SU-DHL-6 (cell line): ENCODE measurements around the gene GAREM2.

Source experiments
- EZH2phosphoT487 ChIP-seq: fragments of 200-600 bp; sonication (generic), shearing (Covaris generic); conservative IDR thresholded peaks from 2 replicates; pipeline ENCODE4 v1.6.1; 2018; ENCODE audit warnings: mild to moderate bottlenecking, antibody characterized with exemption, low read length, moderate library complexity, mixed read lengths
- TF ChIP-seq, protein P1 (sequence below): fragments of 200-600 bp; sonication (generic); IDR thresholded peaks from one replicate; pipeline ENCODE4 v1.5.1; 2017; ENCODE audit warnings: antibody characterized with exemption, mild to moderate bottlenecking, low read length, moderate library complexity; ENCODE audit not compliant: insufficient read depth, poor library complexity, severe bottlenecking

DNA sequence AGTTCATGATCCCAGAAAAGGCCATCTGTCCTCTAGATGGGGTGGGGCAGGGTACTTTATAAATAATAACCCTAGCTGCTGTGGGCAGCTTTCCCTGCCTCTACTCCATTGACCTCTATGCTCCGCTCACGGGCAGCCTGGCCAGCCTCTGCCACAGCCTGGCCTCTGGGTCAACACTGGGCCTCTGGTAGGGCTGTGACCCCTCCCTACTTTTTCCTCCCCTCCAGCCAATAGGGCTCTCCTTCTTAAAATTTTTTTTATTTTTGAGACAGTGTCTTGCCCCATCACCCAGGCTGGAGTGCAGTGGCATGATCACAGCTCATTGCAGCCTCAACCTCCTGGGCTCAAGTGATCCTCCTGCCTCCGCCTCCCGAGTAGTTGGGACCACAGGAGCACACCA, 4.1 kb upstream of the GAREM2 start:
- TF ChIP-seq, protein P1, sequence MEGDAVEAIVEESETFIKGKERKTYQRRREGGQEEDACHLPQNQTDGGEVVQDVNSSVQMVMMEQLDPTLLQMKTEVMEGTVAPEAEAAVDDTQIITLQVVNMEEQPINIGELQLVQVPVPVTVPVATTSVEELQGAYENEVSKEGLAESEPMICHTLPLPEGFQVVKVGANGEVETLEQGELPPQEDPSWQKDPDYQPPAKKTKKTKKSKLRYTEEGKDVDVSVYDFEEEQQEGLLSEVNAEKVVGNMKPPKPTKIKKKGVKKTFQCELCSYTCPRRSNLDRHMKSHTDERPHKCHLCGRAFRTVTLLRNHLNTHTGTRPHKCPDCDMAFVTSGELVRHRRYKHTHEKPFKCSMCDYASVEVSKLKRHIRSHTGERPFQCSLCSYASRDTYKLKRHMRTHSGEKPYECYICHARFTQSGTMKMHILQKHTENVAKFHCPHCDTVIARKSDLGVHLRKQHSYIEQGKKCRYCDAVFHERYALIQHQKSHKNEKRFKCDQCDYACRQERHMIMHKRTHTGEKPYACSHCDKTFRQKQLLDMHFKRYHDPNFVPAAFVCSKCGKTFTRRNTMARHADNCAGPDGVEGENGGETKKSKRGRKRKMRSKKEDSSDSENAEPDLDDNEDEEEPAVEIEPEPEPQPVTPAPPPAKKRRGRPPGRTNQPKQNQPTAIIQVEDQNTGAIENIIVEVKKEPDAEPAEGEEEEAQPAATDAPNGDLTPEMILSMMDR: no peak
- no peak for TF ChIP-seq EZH2phosphoT487
